ENCODE results near the gene URI1.
A peak's percentile ranks its signal among the peaks of the same experiment; 100 is the strongest.

The URI1 gene

DNA sequence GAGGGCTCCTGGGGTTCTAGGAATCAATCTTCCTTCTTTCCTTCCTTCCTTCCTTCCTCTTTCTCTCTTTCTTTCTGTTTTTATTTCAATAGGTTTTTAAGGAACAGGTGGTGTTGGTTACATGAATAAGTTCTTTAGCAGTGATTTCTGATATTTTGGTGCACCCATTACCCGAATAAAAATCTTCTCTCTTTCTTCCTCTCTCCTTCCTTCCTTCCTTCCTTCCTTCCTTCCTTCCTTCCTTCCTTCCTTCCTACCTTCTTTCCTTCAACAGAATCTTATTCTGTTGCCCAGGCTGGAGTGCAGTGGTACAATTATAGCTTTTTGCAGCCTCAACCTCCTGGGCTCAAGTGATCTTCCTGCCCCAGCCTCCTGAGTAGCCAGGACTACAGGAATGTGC, 16.0 kb upstream of the URI1 start:
- ATAC-seq (replicated peaks), result no peak
- Mint-ChIP-seq H3K4me3 (no peak overlapping the region), H3K36me3 (ENCODE audit: insufficient read depth) (no peaks in the 10 kb centered on the region), H3K27me3 (peaks cover 6 to 37% of the 10 kb centered on the region in 2 donors), H3K9me3 (no peaks in the 10 kb centered on the region), H3K4me1 (ENCODE audit: low read depth in 2 of 2) (peaks cover 0 to 2% of the 10 kb centered on the region in 2 donors), H3K27ac (peak overlapping the region in 1 of 2 donors; percentile 62)
- no peak for DNase-seq

DNA sequence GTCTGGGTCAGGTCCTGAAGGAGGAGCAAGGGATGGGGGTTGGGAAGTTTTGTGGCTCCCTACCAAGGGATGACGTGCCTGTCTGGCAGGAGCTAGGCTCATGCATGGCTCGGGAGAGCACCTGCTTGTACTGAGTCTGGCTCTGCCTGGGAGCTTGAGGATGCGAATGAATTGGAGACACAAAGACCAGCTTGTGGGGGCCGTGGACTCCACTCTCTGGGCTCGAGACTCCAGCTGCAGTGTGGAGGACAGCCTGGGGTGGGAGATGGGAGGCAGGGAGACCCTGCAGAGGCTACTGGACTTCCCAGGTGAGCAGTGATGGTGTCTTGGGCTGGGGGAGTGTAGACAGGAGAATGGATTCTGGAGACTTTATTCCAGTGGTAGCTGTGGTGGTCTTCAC, 15.2 kb upstream of the URI1 start:
- Mint-ChIP-seq H3K27me3 (peaks cover 6 to 29% of the 10 kb centered on the region in 2 donors), H3K36me3 (ENCODE audit: insufficient read depth) (no peaks in the 10 kb centered on the region), H3K4me3 (no peak overlapping the region), H3K27ac (no peak overlapping the region), H3K9me3 (no peaks in the 10 kb centered on the region), H3K4me1 (ENCODE audit: low read depth in 2 of 2) (peaks cover 0 to 2% of the 10 kb centered on the region in 2 donors)
- ATAC-seq (replicated peaks), result no peak
- DNase-seq, result no peak

DNA sequence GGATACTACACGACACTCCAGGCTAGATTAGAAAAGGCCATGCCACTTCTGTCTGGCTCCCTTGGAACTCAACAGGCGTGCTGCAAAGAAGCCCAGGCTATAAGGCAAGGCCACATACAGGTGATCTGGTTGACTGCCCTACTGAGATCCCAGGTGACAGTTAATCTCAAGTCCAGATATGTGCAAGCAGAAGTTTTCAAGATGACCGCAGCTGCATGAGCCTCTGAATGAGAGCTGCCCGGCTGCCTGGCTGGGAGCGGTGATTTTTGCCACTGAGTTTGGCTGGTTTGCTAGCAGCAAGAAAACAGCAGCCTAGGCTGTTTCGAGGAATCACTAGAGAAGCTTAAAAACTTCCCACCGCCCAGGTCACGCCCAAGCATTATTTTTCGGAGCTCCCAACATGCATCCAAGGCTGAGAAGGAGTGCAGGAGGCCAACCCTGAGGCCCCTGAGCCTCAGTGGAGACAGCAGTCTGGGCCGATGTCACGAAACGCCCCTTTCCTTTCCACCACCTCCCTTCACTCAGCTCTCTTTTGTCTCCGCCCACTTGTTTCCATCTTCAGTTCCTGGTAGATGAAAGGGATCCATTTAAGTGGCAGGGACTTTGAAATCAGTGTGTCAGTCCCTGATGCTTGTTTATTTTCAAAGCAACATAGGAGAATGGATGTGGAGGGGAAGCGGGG, 14.0 kb upstream of the URI1 start:
- peaks cover 9 to 16% of the 10 kb centered on the region in 2 donors for H3K27me3 Mint-ChIP-seq
- no peaks in the 10 kb centered on the region for H3K36me3 Mint-ChIP-seq (ENCODE audit: insufficient read depth)
- ATAC-seq (replicated peaks) (no peak), DNase-seq (no peak)
- H3K4me1 Mint-ChIP-seq (ENCODE audit: low read depth in 2 of 2), result peaks cover 0 to 2% of the 10 kb centered on the region in 2 donors
- no peaks in the 10 kb centered on the region for H3K9me3 Mint-ChIP-seq
- H3K27ac Mint-ChIP-seq, result no peak overlapping the region
- H3K4me3 Mint-ChIP-seq, result no peak overlapping the region

DNA sequence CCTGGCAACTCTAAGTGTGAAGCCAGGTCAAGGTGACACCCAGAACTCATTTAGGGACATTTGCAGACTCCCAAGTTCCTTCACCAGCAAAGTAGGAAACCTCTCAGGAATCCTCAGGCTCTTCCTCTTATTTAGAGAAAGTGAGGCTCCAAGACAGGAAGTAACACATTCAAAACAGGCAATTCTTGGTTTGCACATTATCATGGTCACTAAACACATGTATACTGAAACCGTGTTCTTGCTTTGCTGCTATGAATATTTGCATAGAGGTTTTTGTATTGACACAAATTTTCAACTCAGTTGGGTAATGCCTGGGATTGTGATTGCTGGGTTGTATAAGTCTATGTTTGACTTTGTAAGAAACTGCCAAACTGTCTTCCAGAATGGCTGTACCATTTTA, 13.2 kb upstream of the URI1 start:
- H3K4me1 Mint-ChIP-seq (ENCODE audit: low read depth in 2 of 2), result peaks cover 0 to 2% of the 10 kb centered on the region in 2 donors
- no peak overlapping the region for H3K27ac Mint-ChIP-seq
- no peaks in the 10 kb centered on the region for H3K9me3 Mint-ChIP-seq
- ATAC-seq (replicated peaks) (no peak), DNase-seq (no peak)
- no peaks in the 10 kb centered on the region for H3K36me3 Mint-ChIP-seq (ENCODE audit: insufficient read depth)
- H3K27me3 Mint-ChIP-seq, result peaks cover 10 to 13% of the 10 kb centered on the region in 2 donors
- H3K4me3 Mint-ChIP-seq, result no peak overlapping the region

DNA sequence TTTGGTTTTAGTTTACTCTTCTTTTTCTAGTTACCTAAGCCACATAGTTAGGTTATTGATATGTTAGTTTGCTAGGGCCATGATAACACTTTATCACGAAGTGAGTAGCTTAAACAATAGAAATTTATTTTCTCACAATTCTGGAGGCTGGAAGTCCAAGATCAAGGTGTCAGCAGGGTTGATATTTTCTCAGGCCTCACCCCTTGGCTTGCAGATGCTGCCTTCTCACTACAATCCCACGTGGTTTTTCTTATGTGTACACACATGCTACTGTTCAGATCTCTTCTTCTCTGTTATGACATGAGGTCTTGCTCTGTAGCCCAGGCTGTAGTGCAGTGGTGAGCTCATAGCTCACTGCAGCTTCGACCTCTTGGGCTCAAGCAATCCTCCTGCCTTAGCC, 7.8 kb upstream of the URI1 start:
- no peak for ATAC-seq (replicated peaks)
- no peaks in the 10 kb centered on the region for H3K4me1 Mint-ChIP-seq (ENCODE audit: low read depth in 2 of 2)
- H3K27ac Mint-ChIP-seq, result no peak overlapping the region
- H3K9me3 Mint-ChIP-seq, result peaks cover 0 to 8% of the 10 kb centered on the region in 2 donors
- H3K27me3 Mint-ChIP-seq, result peaks cover 7 to 17% of the 10 kb centered on the region in 2 donors
- no peaks in the 10 kb centered on the region for H3K36me3 Mint-ChIP-seq (ENCODE audit: insufficient read depth)
- no peak overlapping the region for H3K4me3 Mint-ChIP-seq
- DNase-seq, result no peak

DNA sequence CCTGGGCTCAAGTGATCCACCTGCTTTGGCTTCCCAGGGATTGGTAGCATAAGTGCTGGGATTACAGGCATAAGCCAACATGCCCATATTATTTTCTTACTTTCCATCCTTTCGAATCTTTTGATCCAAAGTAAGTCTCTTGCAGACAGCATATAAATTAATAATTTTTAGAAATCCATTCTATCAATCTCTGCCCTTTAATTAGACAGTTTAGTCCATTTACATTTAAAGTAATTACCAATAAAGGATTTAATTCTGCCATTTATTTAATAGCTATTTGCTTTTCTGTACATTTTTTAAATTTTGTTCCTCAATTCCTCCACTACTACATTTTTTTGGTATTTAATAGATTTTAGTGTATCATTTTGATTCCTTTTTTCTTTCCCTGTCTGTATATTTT, 7.3 kb upstream of the URI1 start:
- H3K9me3 Mint-ChIP-seq, result peaks cover 0 to 8% of the 10 kb centered on the region in 2 donors
- H3K27ac Mint-ChIP-seq, result no peak overlapping the region
- no peaks in the 10 kb centered on the region for H3K4me1 Mint-ChIP-seq (ENCODE audit: low read depth in 2 of 2)
- no peak for ATAC-seq (replicated peaks)
- peaks cover 7 to 17% of the 10 kb centered on the region in 2 donors for H3K27me3 Mint-ChIP-seq
- no peaks in the 10 kb centered on the region for H3K36me3 Mint-ChIP-seq (ENCODE audit: insufficient read depth)
- DNase-seq, result no peak
- no peak overlapping the region for H3K4me3 Mint-ChIP-seq

DNA sequence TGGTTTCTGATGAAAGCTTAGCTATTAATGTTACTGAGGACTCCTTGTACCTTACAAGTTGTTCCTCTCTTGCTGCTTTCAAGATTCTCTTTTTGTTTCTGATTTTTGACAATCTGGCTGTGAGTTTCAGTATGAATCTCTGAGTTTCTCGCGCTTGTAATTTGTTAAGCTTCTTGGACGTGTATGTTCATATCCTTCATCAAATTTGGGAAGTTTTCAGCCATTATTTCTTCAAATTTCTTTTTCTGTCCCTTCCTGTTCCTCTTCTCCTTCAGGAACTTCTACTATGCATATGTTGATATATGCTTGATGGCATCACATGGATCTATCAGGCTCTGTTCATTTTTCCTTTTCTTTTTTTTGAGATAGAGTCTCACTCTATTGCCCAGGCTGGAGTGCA, 5.6 kb upstream of the URI1 start:
- peaks cover 0 to 8% of the 10 kb centered on the region in 2 donors for H3K9me3 Mint-ChIP-seq
- H3K4me3 Mint-ChIP-seq, result no peak overlapping the region
- DNase-seq, result no peak
- H3K27ac Mint-ChIP-seq, result no peak overlapping the region
- no peak for ATAC-seq (replicated peaks)
- H3K27me3 Mint-ChIP-seq, result peaks cover 7 to 17% of the 10 kb centered on the region in 2 donors
- H3K4me1 Mint-ChIP-seq (ENCODE audit: low read depth in 2 of 2), result peaks cover 0 to 7% of the 10 kb centered on the region in 2 donors
- peaks cover 4% of the 10 kb centered on the region for H3K36me3 Mint-ChIP-seq (ENCODE audit: insufficient read depth)

DNA sequence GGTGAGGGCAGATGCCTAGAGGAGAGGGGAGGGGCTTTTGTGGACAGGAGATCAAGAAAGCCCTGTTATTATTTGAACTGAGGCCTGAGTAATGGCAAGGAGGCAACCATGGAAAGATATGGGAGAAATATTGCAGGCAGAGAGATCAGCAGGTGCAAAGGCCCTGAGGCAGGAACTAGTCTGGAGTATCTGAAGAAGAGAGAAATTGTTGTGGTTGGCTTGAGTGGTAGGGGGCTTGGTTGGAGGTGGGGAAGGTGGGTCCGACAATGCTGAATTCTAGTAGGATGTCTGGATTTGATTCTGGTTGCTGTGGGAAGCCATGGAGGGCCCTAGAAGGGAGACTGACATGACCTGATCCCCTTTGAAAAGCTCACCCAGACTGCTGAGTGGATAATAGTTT, 2.4 kb upstream of the URI1 start:
- peaks cover 13 to 24% of the 10 kb centered on the region in 2 donors for H3K4me1 Mint-ChIP-seq (ENCODE audit: low read depth in 2 of 2)
- H3K4me3 Mint-ChIP-seq, result no peak overlapping the region
- no peak for ATAC-seq (replicated peaks)

DNA sequence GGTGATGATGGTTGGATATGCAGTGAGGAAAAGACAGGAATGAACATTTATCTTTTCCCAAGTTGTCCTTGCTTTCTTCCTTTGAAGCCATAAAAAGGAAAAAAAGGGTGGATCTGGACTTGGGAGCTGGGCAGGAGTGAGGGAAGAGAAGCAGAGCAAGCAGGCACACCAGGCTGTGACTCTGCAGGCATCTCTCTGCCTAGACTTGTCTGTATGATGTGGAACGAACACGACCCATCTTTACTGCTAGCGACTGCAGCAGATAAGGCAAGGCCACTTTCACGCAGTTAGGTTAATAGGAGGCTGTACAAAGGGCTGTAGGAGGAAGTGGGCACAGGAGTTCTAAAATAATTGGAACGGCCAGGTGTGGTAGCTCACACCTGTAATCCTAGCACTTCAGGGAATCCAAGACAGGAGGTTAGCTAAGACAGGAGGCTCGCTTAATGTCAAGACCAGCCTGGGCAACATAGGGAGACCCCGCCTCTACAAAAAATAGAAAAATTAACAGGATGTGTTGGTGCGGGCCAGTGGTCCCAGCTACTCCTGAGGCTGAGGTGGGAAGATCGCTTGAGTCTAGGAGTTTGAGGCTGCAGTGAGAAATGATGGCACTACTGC, 961 bp upstream of the URI1 start:
- DNase-seq (no peak), ATAC-seq (replicated peaks) (no peak)
- Mint-ChIP-seq H3K27me3 (peaks cover 0 to 17% of the 10 kb centered on the region in 2 donors), H3K4me3 (peak overlapping the region; percentile 87 to 89), H3K36me3 (ENCODE audit: insufficient read depth) (peaks cover 12% of the 10 kb centered on the region), H3K9me3 (peaks cover 0 to 8% of the 10 kb centered on the region in 2 donors), H3K27ac (peak overlapping the region in 1 of 2 donors; percentile 91), H3K4me1 (ENCODE audit: low read depth in 2 of 2) (peaks cover 22 to 34% of the 10 kb centered on the region in 2 donors)

More for the DNA sequence above, 2.4 kb upstream of the URI1 start:
- Mint-ChIP-seq H3K36me3 (ENCODE audit: insufficient read depth) (peaks cover 12% of the 10 kb centered on the region), H3K27ac (no peak overlapping the region), H3K27me3 (peaks cover 0 to 17% of the 10 kb centered on the region in 2 donors), H3K9me3 (peaks cover 0 to 8% of the 10 kb centered on the region in 2 donors)
- DNase-seq, result no peak

DNA sequence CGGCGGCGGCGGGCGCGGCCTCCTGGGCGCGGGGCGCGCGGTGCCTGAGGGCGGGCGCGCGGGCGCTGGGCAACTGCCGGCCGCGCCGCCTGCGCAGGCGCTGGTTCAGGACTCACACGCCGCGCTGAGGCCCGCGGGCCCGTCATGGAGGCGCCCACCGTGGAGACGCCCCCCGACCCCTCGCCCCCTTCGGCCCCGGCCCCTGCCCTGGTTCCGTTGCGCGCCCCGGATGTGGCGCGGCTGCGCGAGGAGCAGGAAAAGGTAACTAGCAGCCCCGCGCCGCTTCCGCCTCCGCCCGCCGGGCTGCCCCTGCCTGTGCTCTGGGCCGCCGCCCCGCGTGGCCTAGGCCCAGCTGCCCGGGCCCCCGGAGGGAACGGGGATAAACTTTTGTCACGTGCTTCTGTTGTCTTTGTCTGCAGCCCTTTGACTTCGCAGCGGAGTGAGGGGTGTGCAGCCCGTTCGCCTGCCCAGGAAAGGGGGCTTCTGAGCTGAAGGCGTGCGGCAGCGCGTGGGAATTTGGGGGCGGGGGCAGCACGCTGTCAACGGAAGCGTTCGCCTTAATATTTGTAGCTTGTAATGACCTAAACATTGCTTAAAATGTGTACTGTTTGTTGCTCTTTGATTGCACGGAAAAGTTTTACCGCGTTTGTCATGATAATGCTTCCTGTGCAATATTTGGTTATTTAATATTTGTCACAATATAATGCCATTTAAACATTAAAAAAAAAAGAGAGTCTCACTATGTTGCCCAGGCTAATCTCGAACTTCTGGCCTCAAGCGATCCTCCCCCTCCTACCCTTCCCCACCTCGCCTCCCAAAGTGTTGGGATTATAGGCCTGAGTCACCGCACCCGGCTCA, 594 bp downstream of the URI1 start:
- ATAC-seq (replicated peaks) (peak; percentile 78), DNase-seq (peak; percentile 61 to 68 (median 65))
- Mint-ChIP-seq H3K9me3 (no peaks in the 10 kb centered on the region), H3K27ac (peak overlapping the region; percentile 89 to 91), H3K27me3 (peaks cover 0 to 8% of the 10 kb centered on the region in 2 donors), H3K36me3 (ENCODE audit: insufficient read depth) (peaks cover 12% of the 10 kb centered on the region), H3K4me3 (peak overlapping the region; percentile 87 to 94), H3K4me1 (ENCODE audit: low read depth in 2 of 2) (peaks cover 33 to 44% of the 10 kb centered on the region in 2 donors)

DNA sequence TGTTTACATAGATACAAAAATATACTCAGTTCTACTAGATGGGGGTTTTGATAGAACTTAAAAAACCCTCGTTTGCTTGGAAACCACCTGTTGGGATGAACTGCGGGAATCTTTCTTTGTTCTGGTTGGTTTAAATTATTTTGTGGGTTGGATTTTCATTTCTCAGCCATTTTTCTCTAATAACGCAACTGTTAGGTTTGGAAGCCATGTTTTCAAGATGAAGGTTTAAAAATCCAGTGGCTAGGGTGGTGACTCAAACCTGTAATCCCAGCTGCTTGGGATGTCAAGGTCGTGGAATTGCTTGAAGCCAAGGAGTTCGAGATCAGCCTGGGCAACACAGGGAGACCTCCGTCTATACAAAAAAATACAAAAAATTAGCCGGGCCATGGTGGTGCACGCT, 1.6 kb downstream of the URI1 start:
- Mint-ChIP-seq H3K27me3 (no peaks in the 10 kb centered on the region), H3K36me3 (ENCODE audit: insufficient read depth) (peaks cover 12% of the 10 kb centered on the region), H3K27ac (peak overlapping the region; percentile 89 to 91), H3K9me3 (no peaks in the 10 kb centered on the region), H3K4me1 (ENCODE audit: low read depth in 2 of 2) (peaks cover 40 to 50% of the 10 kb centered on the region in 2 donors), H3K4me3 (peak overlapping the region; percentile 87 to 94)
- ATAC-seq (replicated peaks) (no peak), DNase-seq (no peak)

DNA sequence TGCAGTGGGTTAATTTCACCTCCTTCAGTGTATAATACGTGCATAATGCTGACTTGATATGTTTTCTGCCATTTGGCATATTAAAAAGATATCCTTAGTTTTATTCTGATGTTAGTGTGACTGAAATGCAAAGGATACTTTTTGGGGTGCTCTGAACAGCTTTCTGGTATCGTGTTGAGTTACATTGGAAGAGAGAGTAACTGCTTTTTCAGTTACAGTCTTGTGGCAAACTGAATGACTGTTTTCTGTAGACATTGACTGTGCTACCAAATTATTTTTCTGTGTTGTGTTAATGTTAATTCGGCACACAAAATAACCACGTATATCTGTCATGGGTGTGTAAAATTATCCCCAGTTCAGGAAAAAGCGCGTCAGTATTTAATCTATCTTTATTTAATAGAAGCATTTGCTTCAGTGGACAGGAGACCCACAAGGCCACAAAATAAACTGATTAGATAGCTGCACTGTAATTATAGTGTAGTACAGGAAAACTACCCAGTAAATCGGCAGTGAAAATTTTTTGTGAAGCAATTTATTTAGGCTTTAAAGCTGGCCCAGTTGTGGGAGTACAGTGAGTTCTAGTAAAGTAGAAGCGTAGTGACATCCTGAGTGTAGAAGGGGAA, 2.5 kb downstream of the URI1 start:
- Mint-ChIP-seq H3K9me3 (no peaks in the 10 kb centered on the region), H3K4me1 (ENCODE audit: low read depth in 2 of 2) (peaks cover 40 to 52% of the 10 kb centered on the region in 2 donors), H3K36me3 (ENCODE audit: insufficient read depth) (peaks cover 12% of the 10 kb centered on the region), H3K27ac (peak overlapping the region; percentile 53 to 89), H3K4me3 (peak overlapping the region; percentile 87 to 94), H3K27me3 (no peaks in the 10 kb centered on the region)
- no peak for ATAC-seq (replicated peaks)
- no peak for DNase-seq

DNA sequence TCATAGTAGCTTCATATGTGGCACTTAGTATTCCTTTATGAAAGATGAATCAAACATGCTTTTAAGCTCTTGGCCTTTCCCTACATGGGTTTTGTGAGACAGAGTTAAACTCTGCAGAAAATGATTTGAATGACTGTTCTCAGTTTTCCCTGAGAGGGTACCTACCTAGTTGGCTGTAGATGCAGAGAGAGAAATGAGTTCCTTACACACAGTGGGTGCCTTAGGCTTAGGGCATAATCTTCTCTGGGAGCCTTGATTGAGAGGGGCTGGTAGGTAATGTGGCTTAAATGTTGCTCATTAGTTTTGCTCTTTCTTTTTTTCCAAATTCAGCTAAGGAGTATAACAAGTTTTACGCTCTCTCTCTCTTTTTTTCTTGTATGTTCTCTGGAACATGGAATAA, 3.0 kb downstream of the URI1 start:
- peak overlapping the region; percentile 87 to 94 for H3K4me3 Mint-ChIP-seq
- no peaks in the 10 kb centered on the region for H3K27me3 Mint-ChIP-seq
- H3K27ac Mint-ChIP-seq, result peak overlapping the region; percentile 6 to 89
- H3K36me3 Mint-ChIP-seq (ENCODE audit: insufficient read depth), result peaks cover 12% of the 10 kb centered on the region
- ATAC-seq (replicated peaks), result no peak
- DNase-seq, result no peak
- H3K9me3 Mint-ChIP-seq, result no peaks in the 10 kb centered on the region
- peaks cover 41 to 52% of the 10 kb centered on the region in 2 donors for H3K4me1 Mint-ChIP-seq (ENCODE audit: low read depth in 2 of 2)
